Measurements from ENCODE around the gene IGFBP7. TPM values are rescaled to one million over a fixed set of nuclear protein-coding genes. Genes with fewer than 3 reads are reported as not detected.

Gene IGFBP7
- total and polyA plus RNA-seq, 4 donors = 60.5 to 216 (median 205) TPM

- DNase-seq (ENCODE audit: low spot score) = no peak
These were observed 38.8 kb upstream of the IGFBP7 start for GRCh38 chr4:57148831-57149505.

GRCh38 chr4:57148177-57148576, 38.0 kb upstream of the IGFBP7 start:
- no peaks in the 10 kb centered on the region for H3K4me1 ChIP-seq (ENCODE audit: control insufficient read depth in 4 of 4, insufficient read depth in 4 of 4, low read length in 3 of 4)
- H3K9ac ChIP-seq (ENCODE audit: low read depth in 1 of 2, low read length in 2 of 2) = no peak overlapping the region
- H3K27ac ChIP-seq (ENCODE audit: low read depth in 1 of 2, low read length in 2 of 2) = no peak overlapping the region
- DNase-seq (ENCODE audit: low spot score) = no peak
- TF ChIP-seq SP1 (IDR thresholded peaks at IDR 0.05) (no peak), GABPA (IDR thresholded peaks at IDR 0.05 in 1 of 2, conservative IDR thresholded peaks at IDR 0.05 in 1 of 2) (no peak), RAD21 (IDR thresholded peaks at IDR 0.05) (no peak), JUND (IDR thresholded peaks at IDR 0.05) (no peak), EGR1 (IDR thresholded peaks at IDR 0.05; ENCODE audit: low read depth in 2 of 2) (no peak), NR2F2 (IDR thresholded peaks at IDR 0.05) (no peak), FOXA2 (IDR thresholded peaks at IDR 0.05) (no peak), FOXA1 (IDR thresholded peaks at IDR 0.05) (no peak), HNF4A (conservative IDR thresholded peaks at IDR 0.05) (no peak), CTCF (IDR thresholded peaks at IDR 0.05; ENCODE audit: low read depth, low read length, missing input control) (no peak), HNF4G (IDR thresholded peaks at IDR 0.05) (no peak), YY1 (IDR thresholded peaks at IDR 0.05) (no peak), RXRA (IDR thresholded peaks at IDR 0.05) (no peak), TAF1 (conservative IDR thresholded peaks at IDR 0.05) (no peak), MAX (IDR thresholded peaks at IDR 0.05) (no peak)
- TF ChIP-seq, protein P1, sequence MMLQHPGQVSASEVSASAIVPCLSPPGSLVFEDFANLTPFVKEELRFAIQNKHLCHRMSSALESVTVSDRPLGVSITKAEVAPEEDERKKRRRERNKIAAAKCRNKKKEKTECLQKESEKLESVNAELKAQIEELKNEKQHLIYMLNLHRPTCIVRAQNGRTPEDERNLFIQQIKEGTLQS (IDR thresholded peaks at IDR 0.05) = no peak
- TF ChIP-seq, protein P2, sequence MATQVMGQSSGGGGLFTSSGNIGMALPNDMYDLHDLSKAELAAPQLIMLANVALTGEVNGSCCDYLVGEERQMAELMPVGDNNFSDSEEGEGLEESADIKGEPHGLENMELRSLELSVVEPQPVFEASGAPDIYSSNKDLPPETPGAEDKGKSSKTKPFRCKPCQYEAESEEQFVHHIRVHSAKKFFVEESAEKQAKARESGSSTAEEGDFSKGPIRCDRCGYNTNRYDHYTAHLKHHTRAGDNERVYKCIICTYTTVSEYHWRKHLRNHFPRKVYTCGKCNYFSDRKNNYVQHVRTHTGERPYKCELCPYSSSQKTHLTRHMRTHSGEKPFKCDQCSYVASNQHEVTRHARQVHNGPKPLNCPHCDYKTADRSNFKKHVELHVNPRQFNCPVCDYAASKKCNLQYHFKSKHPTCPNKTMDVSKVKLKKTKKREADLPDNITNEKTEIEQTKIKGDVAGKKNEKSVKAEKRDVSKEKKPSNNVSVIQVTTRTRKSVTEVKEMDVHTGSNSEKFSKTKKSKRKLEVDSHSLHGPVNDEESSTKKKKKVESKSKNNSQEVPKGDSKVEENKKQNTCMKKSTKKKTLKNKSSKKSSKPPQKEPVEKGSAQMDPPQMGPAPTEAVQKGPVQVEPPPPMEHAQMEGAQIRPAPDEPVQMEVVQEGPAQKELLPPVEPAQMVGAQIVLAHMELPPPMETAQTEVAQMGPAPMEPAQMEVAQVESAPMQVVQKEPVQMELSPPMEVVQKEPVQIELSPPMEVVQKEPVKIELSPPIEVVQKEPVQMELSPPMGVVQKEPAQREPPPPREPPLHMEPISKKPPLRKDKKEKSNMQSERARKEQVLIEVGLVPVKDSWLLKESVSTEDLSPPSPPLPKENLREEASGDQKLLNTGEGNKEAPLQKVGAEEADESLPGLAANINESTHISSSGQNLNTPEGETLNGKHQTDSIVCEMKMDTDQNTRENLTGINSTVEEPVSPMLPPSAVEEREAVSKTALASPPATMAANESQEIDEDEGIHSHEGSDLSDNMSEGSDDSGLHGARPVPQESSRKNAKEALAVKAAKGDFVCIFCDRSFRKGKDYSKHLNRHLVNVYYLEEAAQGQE (IDR thresholded peaks at IDR 0.05) = no peak
- TF ChIP-seq, protein P3, sequence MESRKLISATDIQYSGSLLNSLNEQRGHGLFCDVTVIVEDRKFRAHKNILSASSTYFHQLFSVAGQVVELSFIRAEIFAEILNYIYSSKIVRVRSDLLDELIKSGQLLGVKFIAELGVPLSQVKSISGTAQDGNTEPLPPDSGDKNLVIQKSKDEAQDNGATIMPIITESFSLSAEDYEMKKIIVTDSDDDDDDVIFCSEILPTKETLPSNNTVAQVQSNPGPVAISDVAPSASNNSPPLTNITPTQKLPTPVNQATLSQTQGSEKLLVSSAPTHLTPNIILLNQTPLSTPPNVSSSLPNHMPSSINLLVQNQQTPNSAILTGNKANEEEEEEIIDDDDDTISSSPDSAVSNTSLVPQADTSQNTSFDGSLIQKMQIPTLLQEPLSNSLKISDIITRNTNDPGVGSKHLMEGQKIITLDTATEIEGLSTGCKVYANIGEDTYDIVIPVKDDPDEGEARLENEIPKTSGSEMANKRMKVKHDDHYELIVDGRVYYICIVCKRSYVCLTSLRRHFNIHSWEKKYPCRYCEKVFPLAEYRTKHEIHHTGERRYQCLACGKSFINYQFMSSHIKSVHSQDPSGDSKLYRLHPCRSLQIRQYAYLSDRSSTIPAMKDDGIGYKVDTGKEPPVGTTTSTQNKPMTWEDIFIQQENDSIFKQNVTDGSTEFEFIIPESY (IDR thresholded peaks at IDR 0.05) = no peak
- 94% methylated on average over 1 of the region's 1 CpG for WGBS
- H3K4me3 ChIP-seq (ENCODE audit: low read depth in 1 of 3, low read length in 3 of 3) = no peak overlapping the region
- H3K9me3 ChIP-seq (ENCODE audit: control insufficient read depth in 4 of 4, low read length in 3 of 4) = no peaks in the 10 kb centered on the region
- peaks cover 0 to 4% (median 2%) of the 10 kb centered on the region in 4 donors for H3K27me3 ChIP-seq (ENCODE audit: control insufficient read depth in 4 of 4, insufficient read depth in 4 of 4, low read length in 3 of 4)
- H3K36me3 ChIP-seq (ENCODE audit: control insufficient read depth in 4 of 4, insufficient read depth in 3 of 4, low read depth in 1 of 4, low read length in 3 of 4) = no peaks in the 10 kb centered on the region

More at GRCh38 chr4:57148831-57149505, 38.8 kb upstream of the IGFBP7 start:
- H3K27ac ChIP-seq (ENCODE audit: low read depth in 1 of 2, low read length in 2 of 2) = no peak overlapping the region
- TF ChIP-seq MAX (IDR thresholded peaks at IDR 0.05) (no peak), RAD21 (IDR thresholded peaks at IDR 0.05) (no peak), YY1 (IDR thresholded peaks at IDR 0.05) (no peak)
- H3K36me3 ChIP-seq (ENCODE audit: control insufficient read depth in 4 of 4, insufficient read depth in 3 of 4, low read depth in 1 of 4, low read length in 3 of 4) = no peaks in the 10 kb centered on the region
- no peaks in the 10 kb centered on the region for H3K9me3 ChIP-seq (ENCODE audit: control insufficient read depth in 4 of 4, low read length in 3 of 4)
- 52% methylated on average over 1 of the region's 1 CpG for WGBS
- H3K4me3 ChIP-seq (ENCODE audit: low read depth in 1 of 3, low read length in 3 of 3) = no peak overlapping the region
- no peak overlapping the region for H3K9ac ChIP-seq (ENCODE audit: low read depth in 1 of 2, low read length in 2 of 2)
- peaks cover 0 to 6% (median 2%) of the 10 kb centered on the region in 4 donors for H3K27me3 ChIP-seq (ENCODE audit: control insufficient read depth in 4 of 4, insufficient read depth in 4 of 4, low read length in 3 of 4)
- H3K4me1 ChIP-seq (ENCODE audit: control insufficient read depth in 4 of 4, insufficient read depth in 4 of 4, low read length in 3 of 4) = no peaks in the 10 kb centered on the region

Data from liver (tissue), 9 donors.